Activated CD4-positive, alpha-beta T cell treated with anti-CD3 and anti-CD28 coated beads, Interleukin-2, Interleukin-4, amounts not matched to agents 100 ng/mL and 50 ng/mL, durations not matched to agents 16 hours and 8 hours (primary cell): Measurements from ENCODE around the gene TARS2.

Source experiments
- DNase-seq: peaks from one replicate; pipeline ENCODE4 v3.0.0-alpha.2; 2020; ENCODE audit warnings: low spot score

TARS2 gene

DNA sequence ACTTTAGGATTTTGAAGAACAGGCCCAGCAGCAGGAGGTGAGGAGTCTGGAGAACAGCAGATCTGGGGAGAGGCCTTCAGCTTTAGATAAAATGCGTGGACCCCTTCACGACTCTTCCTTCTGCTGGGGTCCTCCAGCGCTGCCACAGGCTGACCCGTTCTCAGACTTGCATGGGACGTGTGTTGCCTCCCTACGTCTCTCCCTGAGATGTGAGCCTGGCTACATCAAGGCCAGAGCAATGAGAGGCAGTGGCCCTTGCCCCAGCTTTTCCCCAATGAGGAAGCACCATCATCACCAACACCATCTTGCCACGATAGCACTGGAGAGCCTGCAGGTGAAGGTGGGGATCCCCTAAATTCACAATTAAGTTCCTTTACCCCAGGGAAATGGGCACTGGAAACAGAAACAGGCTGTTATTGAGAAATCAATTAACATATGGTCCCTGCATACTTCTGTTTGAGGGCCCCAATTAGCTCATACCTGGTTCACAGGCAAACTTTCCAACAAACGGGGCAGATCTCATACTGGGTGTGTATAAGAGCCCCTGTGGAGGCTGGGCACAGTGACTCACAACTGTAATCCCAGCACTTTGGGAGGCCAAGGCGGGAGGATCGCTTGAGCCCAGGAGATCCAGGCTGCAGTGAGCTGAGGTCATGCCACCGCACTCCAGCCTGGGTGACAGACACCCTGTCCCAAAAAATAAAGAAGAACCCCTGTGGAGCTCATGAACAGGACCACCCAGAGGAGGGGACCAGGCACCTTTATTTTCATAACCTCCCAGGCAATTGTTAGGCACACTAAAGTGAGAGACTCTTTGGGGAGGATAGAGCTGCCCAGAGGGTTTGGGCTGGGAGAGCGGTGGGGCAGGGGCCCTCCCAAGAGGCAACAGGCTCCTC lies 49.9 kb downstream of the TARS2 start:
- no peak for DNase-seq

DNA sequence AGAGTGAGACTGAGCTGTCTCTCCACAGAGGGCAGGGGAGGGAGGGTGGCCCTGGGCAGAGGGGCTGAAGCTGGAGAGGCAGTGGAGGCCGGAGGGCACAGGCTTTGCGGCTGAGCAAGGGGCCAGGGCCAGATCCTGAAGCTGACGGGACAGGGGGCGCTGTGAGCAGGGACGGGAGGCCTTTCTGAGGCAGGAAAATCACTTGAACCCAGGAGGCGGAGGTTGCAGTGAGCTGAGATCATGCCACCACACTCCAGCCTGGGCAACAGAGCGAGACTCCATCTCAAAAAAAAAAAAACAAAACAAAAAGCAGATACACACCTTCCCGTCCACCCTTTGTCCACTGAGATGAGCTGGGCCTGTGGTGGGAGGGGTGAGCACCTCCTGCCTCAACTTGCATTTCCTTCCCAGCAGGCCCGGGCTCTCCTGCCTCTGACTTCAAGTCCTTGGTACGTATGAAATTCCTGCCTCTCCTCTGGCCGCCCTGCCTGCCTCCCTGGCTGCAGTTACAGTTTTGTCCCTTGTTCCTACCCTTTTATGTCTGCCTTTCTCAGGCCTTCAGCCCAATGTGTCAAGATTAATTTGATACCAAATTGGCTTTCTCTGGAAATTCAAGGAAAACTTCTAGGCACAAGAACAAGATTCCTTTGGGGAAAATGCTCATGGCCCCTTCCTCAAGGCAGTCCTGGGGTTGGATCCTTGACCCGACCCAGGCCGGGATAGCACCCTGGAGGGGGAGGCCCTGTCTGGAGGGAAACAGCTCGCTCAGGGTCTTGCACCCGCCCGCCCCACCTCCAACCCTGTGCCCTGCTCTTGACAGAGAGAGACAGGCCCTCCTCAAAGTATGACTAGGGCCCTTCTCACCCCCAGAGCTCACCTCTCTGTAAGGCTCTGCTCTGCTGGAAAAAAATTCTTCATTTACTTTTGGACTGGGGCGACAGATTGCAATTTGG lies 50.8 kb downstream of the TARS2 start:
- no peak for DNase-seq

DNA sequence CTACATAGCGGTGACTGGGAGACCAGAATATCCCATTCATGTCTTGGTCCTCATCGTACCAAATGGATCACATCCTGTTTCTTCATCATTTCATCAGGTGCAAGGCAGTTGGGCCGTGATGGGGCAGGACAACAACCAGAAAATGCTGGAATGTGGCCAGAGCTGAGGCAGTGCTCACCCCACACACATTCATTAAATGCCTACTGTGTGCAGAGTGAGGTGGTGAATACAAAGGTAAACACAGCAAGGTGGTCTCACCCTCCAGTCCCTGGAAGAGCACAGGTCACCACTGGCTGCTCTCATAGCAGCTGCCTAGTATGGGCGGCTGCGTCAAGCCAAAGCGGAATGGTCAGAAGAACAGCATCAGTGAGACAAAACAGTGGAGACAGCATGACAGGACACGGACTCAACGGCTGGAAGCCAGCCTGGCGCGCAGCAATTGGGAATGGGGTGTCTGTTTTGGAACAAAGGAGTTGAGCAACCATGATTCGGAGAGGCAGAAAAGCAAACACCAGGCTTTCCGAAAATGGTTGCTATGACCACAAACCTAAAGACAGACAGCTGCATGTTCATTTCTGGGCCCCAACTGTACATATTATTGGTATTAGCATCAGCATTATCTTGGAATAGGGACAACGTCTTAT lies 56.4 kb downstream of the TARS2 start:
- no peak for DNase-seq

DNA sequence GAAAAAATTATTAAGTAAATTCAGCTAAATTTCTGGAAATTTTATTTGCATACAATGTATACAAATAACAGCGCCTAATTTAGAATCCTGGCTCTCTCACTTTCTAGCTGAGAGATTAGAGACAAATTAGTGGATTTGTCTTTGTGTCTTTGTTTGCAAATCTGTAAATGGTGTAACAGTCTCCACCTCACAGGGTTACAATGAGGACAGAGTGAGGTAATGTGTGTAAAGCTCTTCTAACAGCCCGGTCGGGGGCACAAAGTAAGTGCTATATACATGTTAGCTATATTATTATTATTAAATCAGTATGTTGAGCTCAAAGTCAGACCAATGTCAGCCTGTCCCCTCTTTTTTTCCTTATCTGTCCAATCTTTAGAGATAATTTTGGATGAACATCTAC lies 57.0 kb downstream of the TARS2 start:
- no peak for DNase-seq

GRCh38 chr1:150545486-150546032 lies 58.3 kb downstream of the TARS2 start:
- no peak for DNase-seq

GRCh38 chr1:150546294-150546937 lies 59.2 kb downstream of the TARS2 start:
- DNase-seq, result no peak

DNA sequence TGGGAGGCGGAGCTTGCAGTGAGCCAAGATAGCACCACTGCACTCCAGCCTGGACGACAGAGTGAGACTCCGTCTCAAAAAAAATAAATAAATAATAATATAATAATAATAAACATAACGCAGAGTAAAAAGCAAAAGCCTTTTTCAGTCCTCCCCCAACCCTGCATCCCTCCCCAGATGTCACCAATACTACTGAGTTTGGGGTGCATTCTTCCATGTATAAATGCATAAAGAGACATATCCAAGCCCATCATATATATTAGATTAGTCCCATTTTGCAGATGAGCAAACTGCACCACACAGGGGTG lies 61.1 kb downstream of the TARS2 start:
- DNase-seq, result no peak

- DNase-seq, result peak; percentile 33
Measured at GRCh38 chr1:150548632-150549495, 61.6 kb downstream of the TARS2 start, which contains the start of gene ADAMTSL4. Gene ADAMTSL4 (plus strand): TSS chr1:150549408. CDS start chr1:150552289, 2,881 bp downstream.

GRCh38 chr1:150549496-150550221 lies 62.4 kb downstream of the TARS2 start:
- DNase-seq, result no peak

DNA sequence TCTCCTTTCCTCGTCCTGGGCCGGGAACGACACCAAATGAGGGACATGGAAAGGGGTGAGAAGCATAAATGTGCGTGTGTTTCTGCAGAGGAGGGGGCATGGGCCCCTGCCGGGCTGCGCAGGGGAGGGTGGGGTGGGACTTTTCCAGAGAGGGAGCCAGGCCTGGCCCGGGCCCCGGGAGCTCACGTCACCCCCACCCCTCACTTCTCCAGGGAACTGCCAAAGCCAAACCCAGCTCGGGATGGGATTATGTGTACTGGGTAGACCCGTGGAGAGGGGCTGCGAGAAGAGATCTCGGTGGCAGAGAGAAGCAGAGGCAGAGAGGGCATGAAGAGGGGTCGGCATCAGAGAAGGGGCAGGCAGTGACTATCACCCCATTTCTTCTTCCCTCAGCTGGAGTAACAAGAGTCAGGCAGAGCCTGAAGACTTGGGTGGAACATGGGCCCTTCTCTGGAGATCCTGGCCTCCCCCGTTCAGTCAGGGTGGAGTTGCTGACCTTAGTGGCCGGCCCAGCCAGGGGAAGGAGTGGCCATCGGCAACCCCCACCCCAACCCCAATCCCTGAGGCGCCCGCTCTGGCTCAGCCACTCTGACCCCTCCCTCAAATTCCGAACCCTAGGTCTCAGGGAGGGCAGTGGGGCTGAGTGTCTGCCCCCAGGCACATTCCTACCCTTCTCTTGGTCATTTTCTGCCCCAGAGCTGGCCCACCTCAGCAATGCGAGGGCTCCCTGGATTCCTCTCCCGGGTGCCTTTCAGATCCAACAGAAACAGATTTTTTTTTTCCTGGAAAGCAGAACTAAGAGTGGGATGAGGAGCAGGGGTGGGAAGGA lies 63.2 kb downstream of the TARS2 start:
- DNase-seq, result no peak

DNA sequence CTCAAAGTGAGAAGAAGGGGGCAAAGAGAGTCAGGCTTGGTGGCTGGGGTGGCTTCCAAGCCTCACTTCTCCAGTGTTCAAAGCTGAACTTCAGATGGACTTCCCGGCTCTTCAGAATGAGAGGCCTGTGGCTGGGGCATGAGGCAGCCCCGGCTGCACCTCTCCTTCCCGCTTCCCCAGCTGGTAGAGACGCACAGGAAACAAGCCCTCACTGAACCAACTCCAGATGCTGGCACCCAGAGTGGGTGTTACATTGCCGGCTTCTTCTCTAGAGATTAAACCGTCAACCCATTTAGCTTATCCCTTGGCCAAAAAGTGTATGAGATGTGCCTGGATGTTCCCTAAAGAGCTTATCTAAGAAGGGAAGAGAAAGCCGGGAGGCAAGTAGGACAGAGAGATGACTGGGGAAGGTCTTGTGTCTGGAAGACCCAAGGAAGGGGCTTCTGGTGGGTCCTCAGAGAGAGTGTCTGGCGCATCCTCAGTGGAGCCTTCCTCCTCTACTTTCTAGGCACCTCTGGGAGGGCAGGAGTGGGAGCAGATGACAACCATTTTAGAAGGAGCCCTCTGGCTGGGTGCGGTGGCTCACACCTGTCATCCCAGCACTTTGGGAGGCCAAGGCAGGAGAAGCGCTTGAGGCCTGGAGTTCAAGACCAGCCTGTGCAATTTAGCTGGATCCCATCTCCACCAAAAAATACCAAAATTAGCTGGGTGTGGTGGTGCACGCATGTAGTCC lies 64.0 kb downstream of the TARS2 start:
- DNase-seq, result no peak

- DNase-seq, result no peak
Measured at GRCh38 chr1:150551784-150552127, 64.5 kb downstream of the TARS2 start.

DNA sequence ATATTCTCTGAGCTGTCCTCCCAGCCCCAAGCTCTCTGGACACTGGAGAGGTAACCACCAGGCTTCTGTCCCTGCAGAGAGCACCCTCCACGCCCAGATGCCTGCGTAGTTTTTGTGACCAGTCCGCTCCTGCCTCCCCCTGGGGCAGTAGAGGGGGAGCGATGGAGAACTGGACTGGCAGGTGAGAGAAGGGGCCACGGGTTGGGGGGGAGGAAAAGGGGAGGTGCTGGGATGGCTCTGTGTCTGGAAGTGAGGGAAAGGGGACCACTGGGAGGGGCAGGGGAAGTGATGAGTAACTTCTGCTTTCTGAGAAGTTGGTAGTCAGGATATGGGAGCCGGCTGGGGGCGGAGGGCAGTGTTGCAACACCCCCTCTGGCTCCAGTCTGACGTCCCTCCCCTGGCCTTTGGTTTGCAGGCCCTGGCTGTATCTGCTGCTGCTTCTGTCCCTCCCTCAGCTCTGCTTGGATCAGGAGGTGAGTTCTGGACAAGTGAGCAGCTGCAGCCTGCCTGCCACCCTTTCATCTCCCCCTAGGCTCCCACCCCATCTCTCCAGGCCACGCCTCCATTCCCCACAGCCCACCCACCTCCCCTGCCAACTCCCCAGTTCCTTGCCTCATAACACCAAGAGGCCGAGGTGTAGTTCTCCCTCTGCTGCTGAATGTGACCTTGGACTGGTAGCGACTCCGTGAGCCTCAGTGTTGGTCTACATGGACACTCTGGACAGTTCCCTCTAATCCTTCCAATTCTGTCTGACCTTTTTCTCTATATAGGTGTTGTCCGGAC lies 65.1 kb downstream of the TARS2 start:
- no peak for DNase-seq

- no peak for DNase-seq
Measured at GRCh38 chr1:150552911-150553289, 65.7 kb downstream of the TARS2 start.

DNA sequence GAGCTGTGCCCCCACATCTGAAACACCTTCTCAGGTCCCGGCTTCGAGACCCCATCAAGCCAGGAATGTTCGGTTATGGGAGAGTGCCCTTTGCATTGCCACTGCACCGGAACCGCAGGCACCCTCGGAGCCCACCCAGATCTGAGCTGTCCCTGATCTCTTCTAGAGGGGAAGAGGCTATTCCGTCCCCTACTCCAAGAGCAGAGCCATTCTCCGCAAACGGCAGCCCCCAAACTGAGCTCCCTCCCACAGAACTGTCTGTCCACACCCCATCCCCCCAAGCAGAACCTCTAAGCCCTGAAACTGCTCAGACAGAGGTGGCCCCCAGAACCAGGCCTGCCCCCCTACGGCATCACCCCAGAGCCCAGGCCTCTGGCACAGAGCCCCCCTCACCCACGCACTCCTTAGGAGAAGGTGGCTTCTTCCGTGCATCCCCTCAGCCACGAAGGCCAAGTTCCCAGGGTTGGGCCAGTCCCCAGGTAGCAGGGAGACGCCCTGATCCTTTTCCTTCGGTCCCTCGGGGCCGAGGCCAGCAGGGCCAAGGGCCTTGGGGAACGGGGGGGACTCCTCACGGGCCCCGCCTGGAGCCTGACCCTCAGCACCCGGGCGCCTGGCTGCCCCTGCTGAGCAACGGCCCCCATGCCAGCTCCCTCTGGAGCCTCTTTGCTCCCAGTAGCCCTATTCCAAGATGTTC lies 66.3 kb downstream of the TARS2 start:
- no peak for DNase-seq

DNA sequence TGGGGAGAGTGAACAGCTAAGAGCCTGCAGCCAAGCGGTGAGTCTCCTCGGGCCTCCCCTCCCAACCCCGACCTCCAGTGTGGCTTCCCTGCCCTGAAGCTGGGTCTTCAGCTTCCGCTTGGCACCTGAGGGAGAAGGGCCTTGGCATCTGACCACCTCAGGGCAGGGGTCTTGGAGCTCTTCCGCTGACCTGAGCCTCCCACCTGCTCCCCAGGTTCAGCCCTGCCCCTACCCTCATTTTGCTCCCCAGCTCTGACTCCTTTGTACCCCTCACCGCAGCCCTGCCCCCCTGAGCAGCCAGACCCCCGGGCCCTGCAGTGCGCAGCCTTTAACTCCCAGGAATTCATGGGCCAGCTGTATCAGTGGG lies 66.8 kb downstream of the TARS2 start:
- no peak for DNase-seq
